GM21717 (cell line): ENCODE data around the gene AHR.
"Not testable (repeated sequence)": the region's sequence is repeated elsewhere in the genome, so short reads cannot be mapped to it uniquely, and the experiment has no call there.

Source experiments
- ATAC-seq: cut with Tn5 transposase; IDR thresholded peaks from one replicate; pipeline ENCODE4 v1.9.1; 2021; ENCODE audit warnings: mild to moderate bottlenecking, moderate library complexity; ENCODE audit not compliant: unreplicated experiment

The AHR gene

DNA sequence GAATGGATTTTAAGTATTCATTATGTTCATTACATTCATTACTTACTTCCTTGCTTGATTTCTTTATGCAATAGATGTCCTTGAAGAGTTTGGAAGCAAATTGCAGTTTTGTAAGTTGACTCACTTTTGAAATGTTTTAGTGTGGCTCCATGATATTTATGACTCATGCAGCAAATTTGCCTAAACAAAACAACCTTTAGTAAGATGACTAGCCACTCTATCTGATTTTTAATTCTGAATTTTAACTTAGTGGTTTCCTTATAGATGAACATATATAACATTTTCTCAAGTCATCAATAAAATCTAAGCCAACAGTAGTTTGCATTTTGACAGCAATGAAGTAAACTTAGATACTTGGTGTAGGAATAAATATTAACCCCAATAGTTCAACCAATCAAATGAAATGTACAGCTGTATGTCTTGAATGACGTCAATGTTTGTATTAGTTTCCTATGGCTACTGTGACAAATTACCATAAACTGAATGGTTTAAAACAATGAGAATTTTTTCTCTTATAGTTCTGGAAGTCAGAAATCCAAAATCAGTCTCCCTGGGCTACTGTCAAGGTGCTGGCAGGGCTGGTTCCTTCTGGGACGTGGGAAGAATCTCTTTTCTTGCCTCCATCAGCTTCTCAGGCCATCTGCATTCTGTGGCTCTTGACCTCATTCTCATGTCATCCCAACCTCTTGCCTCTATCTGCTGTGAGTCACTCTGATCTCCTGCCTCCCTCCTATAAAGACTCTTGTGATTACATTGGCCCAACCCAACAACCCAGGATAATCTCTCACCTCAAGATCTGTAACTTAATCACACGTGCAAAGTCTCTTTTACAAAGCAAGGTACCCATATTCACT lies 73.4 kb downstream of the AHR start:
- ATAC-seq: no peak

DNA sequence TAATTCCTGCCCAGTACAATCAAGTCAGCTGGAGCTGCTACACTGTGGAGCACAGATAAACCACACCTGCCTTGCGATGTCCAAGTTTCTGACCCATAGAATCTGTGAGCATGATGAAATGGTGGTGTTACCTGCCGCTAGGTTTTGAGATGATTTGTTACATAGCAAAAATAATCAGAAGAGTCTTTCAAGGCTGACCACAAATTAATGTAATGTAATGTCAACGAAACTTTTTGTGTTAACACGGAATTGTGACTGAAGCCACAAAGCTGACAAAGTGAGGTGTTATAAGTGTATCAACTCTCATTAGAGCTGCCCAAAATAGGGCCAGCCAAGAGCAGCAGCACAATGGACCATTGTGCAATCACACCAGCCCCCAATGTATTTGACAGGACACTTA lies 75.7 kb downstream of the AHR start:
- ATAC-seq: no peak

DNA sequence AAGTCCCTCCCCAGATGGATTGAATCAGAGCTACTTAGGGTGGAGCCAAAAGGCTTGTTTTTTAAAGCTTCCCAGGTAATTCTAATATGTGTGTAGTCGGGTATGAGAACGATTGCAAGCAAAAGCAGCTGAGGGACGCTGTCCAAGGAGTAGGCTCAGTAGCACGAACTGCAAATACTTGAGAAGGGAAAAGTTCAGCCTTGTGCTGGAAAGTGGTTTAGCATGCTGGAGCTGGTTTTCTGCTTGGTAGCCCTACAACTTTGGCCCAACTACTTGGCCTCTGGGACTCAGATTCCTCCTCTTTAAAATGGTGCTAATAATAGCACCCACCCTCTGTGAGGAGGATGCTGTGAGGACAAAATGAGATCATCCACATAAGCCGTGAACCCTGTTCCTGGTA lies 76.2 kb downstream of the AHR start:
- no peak for ATAC-seq

DNA sequence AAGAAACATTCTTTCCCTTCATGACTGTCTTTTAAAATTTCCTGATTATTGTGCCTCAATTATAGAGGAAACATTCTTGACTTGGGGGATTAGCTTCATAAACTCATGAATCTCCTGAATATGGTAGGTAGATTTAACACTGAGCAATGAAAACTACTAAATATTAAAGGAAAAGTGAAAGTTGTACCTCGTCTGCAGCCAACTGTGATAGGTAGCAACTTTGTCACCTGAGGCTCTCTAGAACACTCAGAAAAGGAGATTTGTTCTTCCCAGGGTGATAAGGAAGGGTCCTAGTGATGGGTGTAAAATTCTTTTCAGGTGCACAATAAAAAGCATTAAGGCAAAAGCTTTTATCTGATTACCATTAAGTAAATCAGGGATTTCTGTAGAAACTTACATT lies 78.1 kb downstream of the AHR start:
- ATAC-seq: no peak

DNA sequence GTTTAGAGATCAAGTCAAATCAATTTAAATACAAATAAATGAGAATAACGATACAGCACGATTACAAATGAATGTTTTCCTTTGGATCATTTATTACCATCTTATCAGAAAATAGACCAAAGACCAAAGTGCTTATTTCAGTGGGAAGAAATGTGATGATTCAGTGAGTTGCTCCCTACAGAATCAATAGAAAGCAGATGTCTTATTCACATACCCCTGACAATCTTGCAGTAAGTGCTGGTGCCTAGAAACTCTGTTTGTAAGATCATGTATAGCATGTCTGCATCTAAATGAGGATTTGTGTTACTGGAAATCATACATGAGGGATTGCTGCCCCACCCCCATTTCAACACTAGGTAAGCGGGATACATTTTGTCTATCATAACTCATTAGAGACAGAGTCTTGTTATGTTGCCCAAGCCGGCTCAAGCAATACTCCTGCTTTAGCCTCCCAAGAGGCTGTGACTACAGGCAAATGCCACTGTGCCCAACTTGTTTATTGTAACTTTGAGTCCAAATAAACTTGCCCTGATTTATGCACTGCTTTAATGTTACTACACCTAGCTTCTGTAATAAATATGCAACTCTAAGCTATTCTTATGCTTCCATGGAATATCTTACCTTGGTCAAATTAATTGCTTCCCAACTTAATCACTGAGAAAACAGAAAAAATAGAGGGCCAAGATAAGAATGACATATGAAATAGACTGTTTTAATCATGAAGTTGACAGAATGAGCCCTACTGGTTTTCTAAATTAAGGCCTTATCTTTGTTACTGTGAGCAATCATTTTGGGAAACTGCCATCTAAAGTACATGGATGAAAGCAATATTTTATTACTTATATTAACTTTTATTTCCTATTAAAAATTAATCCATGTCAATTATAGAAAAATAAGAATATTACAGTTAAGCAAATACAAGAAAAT lies 82.5 kb downstream of the AHR start:
- ATAC-seq: no peak

DNA sequence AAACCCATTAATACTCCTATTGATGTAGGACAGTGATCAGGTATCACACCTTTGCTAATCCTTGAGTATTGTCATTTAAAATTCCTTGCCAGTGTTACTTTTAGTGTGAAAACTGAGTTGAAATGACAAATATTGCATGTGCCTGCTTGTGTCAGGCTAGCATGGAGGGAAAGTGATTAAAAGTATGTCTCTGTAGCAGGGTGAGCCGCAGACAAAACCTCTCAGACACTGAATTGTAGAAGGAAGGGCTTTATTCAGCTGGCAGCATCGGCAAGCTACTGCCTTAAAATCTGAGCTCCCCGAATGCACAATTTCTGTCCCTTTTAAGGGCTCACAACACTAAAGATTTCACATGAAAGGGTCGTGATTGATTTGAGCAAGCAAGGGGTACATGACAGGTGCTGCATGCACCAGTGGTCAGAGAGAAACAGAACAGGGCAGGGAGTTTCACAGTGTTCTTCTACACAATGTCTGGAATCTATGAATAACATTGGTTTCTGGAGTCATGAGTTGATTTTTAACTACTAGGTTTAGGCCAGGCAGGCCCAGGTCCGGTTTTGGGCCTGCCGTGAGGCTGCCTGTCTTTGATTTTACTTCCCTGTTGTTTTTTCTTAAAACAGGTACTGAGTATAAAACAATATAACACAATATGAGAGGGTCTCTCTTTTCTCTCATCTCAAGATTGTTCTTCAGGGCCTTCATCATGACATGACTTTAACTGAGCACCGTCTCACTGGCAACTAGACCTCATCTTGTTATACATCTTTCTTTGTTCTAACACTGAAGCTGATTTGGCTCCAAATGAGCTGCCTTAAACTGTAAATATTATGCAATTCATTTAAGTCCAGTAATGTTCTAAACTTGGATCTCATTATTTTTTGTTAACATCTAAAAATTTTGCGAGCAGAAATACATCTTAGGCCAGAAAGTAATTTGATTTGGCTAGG lies 84.2 kb downstream of the AHR start:
- ATAC-seq: not testable (repeated sequence)

DNA sequence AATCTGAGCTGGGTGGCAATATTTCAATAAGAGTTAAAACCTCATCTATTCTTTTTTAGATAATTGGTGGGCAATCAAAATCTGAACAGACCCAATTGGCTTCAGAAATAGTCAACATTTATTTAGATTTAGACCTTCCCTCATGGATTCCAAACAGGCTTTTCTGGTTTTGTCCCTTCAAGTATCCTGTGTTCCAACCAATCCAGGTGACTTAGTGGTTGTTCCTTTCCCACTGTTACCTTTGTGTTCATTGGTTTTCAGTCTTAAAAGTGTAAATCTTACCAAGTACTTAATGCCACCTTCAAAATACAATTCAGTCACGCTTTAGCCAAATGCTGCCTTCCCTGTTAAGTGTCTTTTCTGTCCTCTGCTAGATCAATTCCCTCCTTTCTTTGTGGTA lies 85.9 kb downstream of the AHR start:
- no peak for ATAC-seq

DNA sequence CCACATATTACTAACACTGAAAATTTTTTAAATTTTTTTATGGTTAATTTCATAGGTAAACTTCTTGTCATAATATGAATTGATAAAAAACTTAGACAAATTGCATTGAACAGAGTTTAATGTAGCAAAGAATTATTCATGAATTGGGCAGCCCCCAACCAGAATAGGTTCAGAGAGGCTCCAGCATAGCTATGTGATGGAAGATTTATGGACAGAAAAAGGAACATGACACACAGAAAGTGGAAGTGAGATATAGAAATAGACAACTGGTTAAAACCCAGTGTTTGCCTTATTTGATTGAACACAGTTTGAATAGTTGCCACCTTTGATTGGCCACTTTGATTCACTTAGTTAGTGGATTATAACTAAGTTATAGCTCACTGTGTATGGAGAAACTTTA lies 87.2 kb downstream of the AHR start:
- ATAC-seq: no peak

DNA sequence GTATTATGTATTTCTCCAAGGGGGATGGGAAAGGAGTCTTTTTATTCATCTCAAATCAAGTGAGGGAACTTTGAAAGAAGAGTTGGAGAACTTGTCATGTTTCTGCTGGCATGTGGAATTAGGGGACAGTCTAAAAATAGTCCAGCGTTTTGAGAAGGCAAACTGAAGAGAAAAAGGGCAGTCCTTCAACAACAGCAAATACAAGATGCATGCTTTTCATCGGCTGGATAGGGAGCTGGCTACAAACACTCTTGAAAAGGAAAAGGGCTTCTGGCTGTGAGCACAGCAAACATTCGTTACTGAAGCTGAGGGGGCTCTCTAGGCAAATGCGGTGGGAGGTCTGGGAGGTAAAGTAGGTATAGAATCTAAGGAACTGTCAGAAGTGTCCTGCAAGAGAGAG lies 91.9 kb downstream of the AHR start:
- no peak for ATAC-seq

DNA sequence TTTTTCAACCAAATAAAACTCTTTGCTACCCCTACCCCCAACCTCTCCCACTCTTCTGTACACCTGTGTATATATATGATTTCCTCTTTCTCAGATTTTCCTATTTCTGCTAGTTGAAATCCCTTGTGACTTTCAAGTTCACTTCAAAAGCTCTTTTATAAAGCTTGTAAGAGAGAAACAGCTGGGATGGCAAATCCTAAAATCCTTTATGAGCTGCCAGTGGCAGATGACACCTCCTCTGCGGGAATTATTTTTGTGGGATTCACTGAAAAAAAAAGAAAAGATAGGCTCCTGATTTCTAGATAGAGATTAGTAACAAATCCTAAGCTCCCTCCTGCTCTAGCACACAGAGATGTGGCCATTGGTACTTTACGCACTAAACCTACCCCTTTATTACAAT lies 92.9 kb downstream of the AHR start:
- ATAC-seq: no peak

DNA sequence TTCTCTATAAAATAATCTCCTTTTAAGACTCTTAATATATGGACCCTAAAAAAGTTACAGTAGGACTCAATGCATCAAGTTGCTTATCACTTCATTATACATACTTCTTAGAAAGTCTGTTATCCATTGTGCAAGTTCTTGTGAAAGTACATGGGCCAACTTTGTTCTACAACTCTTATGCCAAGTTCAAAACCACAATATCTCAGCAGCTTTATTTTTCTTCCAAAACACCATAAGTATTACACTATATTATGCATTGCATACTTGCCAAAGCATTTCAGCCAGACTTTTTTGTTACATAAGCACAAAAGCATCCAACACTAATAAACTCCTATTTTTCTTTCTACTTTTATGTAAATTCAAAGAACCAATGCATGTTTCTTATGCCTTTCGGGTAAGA lies 94.4 kb downstream of the AHR start:
- ATAC-seq: no peak

DNA sequence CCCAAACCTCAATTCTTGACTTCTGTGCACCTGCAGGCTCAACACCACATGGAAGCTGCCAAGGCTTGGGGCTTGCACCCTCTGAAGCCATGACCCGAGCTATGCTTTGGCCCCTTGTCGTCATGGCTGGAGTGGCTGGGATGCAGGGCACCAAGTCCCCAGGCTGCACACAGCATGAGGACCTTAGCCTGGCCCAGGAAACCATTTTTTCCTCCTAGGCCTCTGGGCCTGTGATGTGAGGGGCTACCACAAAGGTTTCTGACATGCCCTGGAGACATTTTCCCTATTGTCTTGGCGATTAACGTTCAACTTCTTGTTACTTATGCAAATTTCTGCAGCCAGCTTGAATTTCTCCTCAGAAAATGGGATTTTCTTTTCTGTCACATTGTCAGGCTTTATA lies 96.1 kb downstream of the AHR start:
- ATAC-seq: not testable (repeated sequence)
